B cell (primary cell): ENCODE results near the gene SERPINA4. TPM values are rescaled to one million over a fixed set of nuclear protein-coding genes. Genes with fewer than 3 reads are reported as not detected.

Source experiments
- ATAC-seq: fragments of 200-7000 bp; cut with Tn5 transposase; one replicate; pipeline ENCODE4 v1.10.0; 2021; ENCODE audit warnings: low read depth, mild to moderate bottlenecking, moderate number of reproducible peaks, moderate library complexity
- CTCF ChIA-PET: fragments of 350-600 bp; sonication (Branson Sonifier 250); formaldehyde crosslinking; loops from one replicate; lab custom pipeline; 2021; ENCODE audit warnings: antibody characterized with exemption, inconsistent platforms; lab: Charles Lee
- POLR2A ChIA-PET: fragments of 350-600 bp; sonication (Branson Sonifier 250); formaldehyde crosslinking; loops from one replicate; lab custom pipeline; 2021; ENCODE audit warnings: antibody characterized with exemption; lab: Charles Lee
- DNase-seq: peaks from one replicate; pipeline ENCODE4 v3.0.0; 2013
- H2AFZ ChIP-seq: 2 replicates; pipeline ENCODE4 v1.6.1; 2012; ENCODE audit warnings: mild to moderate bottlenecking, low read depth, low read length; ENCODE audit not compliant: insufficient read depth, poor library complexity, severe bottlenecking
- H3K27ac ChIP-seq, 2 donors: 1 replicate in 1 of 2; 2 replicates in 1 of 2; pipeline ENCODE4 v1.5.1; 2012 to 2013; ENCODE audit warnings: low read length in 2 of 2, mild to moderate bottlenecking in 2 of 2, moderate library complexity in 1 of 2
- H3K27me3 ChIP-seq, 4 experiments: fragments of 200-600 bp in 1 of 4; sonication (generic) in 1 of 4; replicated peaks in 1 of 4; 1 replicate in 2 of 4; 2 replicates in 2 of 4; pipeline versions ENCODE4 v1.6.1 to v1.7.0; 2013 to 2016; ENCODE audit warnings: low read length in 3 of 4, mild to moderate bottlenecking in 2 of 4, mixed read lengths in 1 of 4, moderate library complexity in 1 of 4; ENCODE audit not compliant: insufficient read depth in 4 of 4, control insufficient read depth in 3 of 4; ENCODE audit errors: control extremely low read depth in 1 of 4
- H3K36me3 ChIP-seq, 2 experiments: replicated peaks in 1 of 2; 1 replicate in 1 of 2; 2 replicates in 1 of 2; pipeline versions ENCODE4 v1.6.1 to v1.7.1; 2013; ENCODE audit warnings: low read length in 1 of 2; ENCODE audit not compliant: insufficient read depth in 2 of 2, control insufficient read depth in 1 of 2; ENCODE audit errors: control extremely low read depth in 1 of 2, extremely low read depth in 1 of 2
- H3K4me1 ChIP-seq, 2 donors: fragments of 200-600 bp in 1 of 2; sonication (generic) in 1 of 2; 1 replicate in 1 of 2; 2 replicates in 1 of 2; pipeline versions ENCODE4 v1.5.1 to v1.6.1; 2013 to 2017; ENCODE audit warnings: low read length in 2 of 2; ENCODE audit not compliant: control insufficient read depth in 2 of 2, insufficient read depth in 2 of 2
- H3K4me2 ChIP-seq: replicated peaks from 2 replicates; pipeline ENCODE3; 2012; ENCODE audit warnings: mild to moderate bottlenecking, low read depth, low read length; ENCODE audit not compliant: poor library complexity, severe bottlenecking
- H3K4me3 ChIP-seq, 5 experiments: fragments of 200-600 bp in 1 of 5; sonication (generic) in 1 of 5; 1 replicate in 3 of 5; 2 replicates in 2 of 5; pipeline versions ENCODE4 v1.5.1 to v1.7.0; 2011 to 2016; ENCODE audit warnings: low read length in 4 of 5, mild to moderate bottlenecking in 4 of 5, low read depth in 2 of 5, control low read depth in 1 of 5, moderate library complexity in 1 of 5; ENCODE audit not compliant: insufficient read depth in 1 of 5; ENCODE audit errors: control extremely low read depth in 1 of 5, extremely low read depth in 1 of 5
- H3K79me2 ChIP-seq: fragments of 200-600 bp; sonication (generic); one replicate; pipeline ENCODE4 v1.6.0; 2016; ENCODE audit warnings: low read length; ENCODE audit not compliant: control insufficient read depth, insufficient read depth
- H3K9ac ChIP-seq: fragments of 200-600 bp; sonication (generic); 2 replicates; pipeline ENCODE4 v1.6.1; 2017; ENCODE audit warnings: mild to moderate bottlenecking, low read length, moderate library complexity
- H3K9me3 ChIP-seq, 3 donors: one replicate each; pipeline versions ENCODE4 v1.6.1 to v1.7.1; 2013; ENCODE audit warnings: low read length in 2 of 3; ENCODE audit not compliant: control insufficient read depth in 2 of 3, insufficient read depth in 1 of 3; ENCODE audit errors: control extremely low read depth in 1 of 3
- H4K20me1 ChIP-seq: 2 replicates; pipeline ENCODE4 v1.6.0; 2012; ENCODE audit warnings: mild to moderate bottlenecking, low read length; ENCODE audit not compliant: insufficient read depth, control insufficient read depth, poor library complexity, severe bottlenecking
- H3K27ac Mint-ChIP-seq: one replicate; pipeline ENCODE4 v1.8.0; 2021; ENCODE audit warnings: mixed read lengths
- H3K27me3 Mint-ChIP-seq: one replicate; pipeline ENCODE4 v1.8.0; 2021; ENCODE audit warnings: mixed read lengths
- H3K4me1 Mint-ChIP-seq: one replicate; pipeline ENCODE4 v1.8.0; 2021; ENCODE audit warnings: mixed read lengths
- H3K4me3 Mint-ChIP-seq: one replicate; pipeline ENCODE4 v1.8.0; 2021; ENCODE audit warnings: mixed read lengths
- H3K9me3 Mint-ChIP-seq: one replicate; pipeline ENCODE4 v1.8.0; 2022; ENCODE audit warnings: mixed read lengths; ENCODE audit not compliant: insufficient read depth
- CTCF ChIP-seq: fragments of 200-600 bp; IDR thresholded peaks from one replicate; pipeline ENCODE4 v1.8.0; 2022; ENCODE audit warnings: antibody characterized with exemption, mild to moderate bottlenecking
- EZH2 ChIP-seq: IDR thresholded peaks from 2 replicates; pipeline ENCODE4 v1.6.1; 2012; ENCODE audit warnings: borderline replicate concordance, low read depth, mild to moderate bottlenecking, moderate library complexity, low read length; ENCODE audit not compliant: insufficient read depth, poor library complexity, severe bottlenecking
- WGBS: methylation state at CpG from one replicate; pipeline ENCODE4 v1.1.5; 2013; ENCODE audit warnings: missing lambda C conversion rate; ENCODE audit not compliant: insufficient coverage; 5-methylcytosine and 5-hydroxymethylcytosine counted together
- intact Hi-C: fragments of 100-400 bp; cut with micrococcal nuclease; formaldehyde crosslinking; loops from one replicate; pipeline ENCODE4 v1.10.0; 2022
- polyA plus RNA-seq: library from polyadenylated mRNA; depleted of rRNA; stranded (reverse); fragments of >200 nt; gene quantifications from 2 replicates; pipeline ENCODE4 v1.2.3, GENCODE V29; 2012
- total RNA-seq, 2 donors: library from RNA; stranded (reverse); fragments of 120-200 nt in 1 of 2; gene quantifications; 1 replicate in 1 of 2; 2 replicates in 1 of 2; pipeline versions ENCODE4 v1.2.3 to v1.2.4, GENCODE V29; 2013 to 2022

The SERPINA4 gene
- total and polyA plus RNA-seq, 2 donors (not counting 1 experiment from before 2014, with no cell fraction given) = not detected

- no CpG with 5 or more reads among the region's 5 CpGs for WGBS
- Mint-ChIP-seq H3K4me1 (no peaks in the 10 kb centered on the region), H3K27me3 (peaks cover 7% of the 10 kb centered on the region), H3K9me3 (peaks cover 5% of the 10 kb centered on the region), H3K4me3 (no peak overlapping the region), H3K27ac (no peak overlapping the region)
- no peak overlapping the region for H3K9ac ChIP-seq
- H4K20me1 ChIP-seq = no peaks in the 10 kb centered on the region
- CTCF ChIA-PET = no interaction called here
- no peak overlapping the region for H3K4me3 ChIP-seq
- H3K27me3 ChIP-seq = no peaks in the 10 kb centered on the region
- DNase-seq (no peak), ATAC-seq (no peak)
- no peaks in the 10 kb centered on the region for H3K4me1 ChIP-seq
- no peak overlapping the region for H3K4me2 ChIP-seq
- H3K79me2 ChIP-seq = no peaks in the 10 kb centered on the region
- peaks cover 0 to 35% (median 17%) of the 10 kb centered on the region in 3 donors for H3K9me3 ChIP-seq
- no peak overlapping the region for H2AFZ ChIP-seq
- H3K36me3 ChIP-seq = no peaks in the 10 kb centered on the region
- H3K27ac ChIP-seq = no peak overlapping the region
- intact Hi-C loops = no loop called here
- no peak for TF ChIP-seq CTCF
- POLR2A ChIA-PET = no interaction called here
These were observed 56.2 kb downstream of the SERPINA4 start for GRCh38 chr14:94617366-94617941.

- Mint-ChIP-seq H3K27ac (no peak overlapping the region), H3K4me3 (no peak overlapping the region), H3K4me1 (no peaks in the 10 kb centered on the region), H3K27me3 (peaks cover 7% of the 10 kb centered on the region), H3K9me3 (peaks cover 5% of the 10 kb centered on the region)
- Histone ChIP-seq H3K27ac (no peak overlapping the region), H3K9ac (no peak overlapping the region), H3K9me3 (peaks cover 0 to 35% (median 17%) of the 10 kb centered on the region in 3 donors), H2AFZ (no peak overlapping the region), H3K4me1 (no peaks in the 10 kb centered on the region), H3K4me2 (no peak overlapping the region), H3K27me3 (no peaks in the 10 kb centered on the region), H3K4me3 (no peak overlapping the region), H3K36me3 (no peaks in the 10 kb centered on the region), H3K79me2 (no peaks in the 10 kb centered on the region), H4K20me1 (no peaks in the 10 kb centered on the region)
- intact Hi-C loops = no loop called here
- DNase-seq (no peak), ATAC-seq (no peak)
- WGBS = 100% methylated on average over 1 of the region's 3 CpGs
- ChIA-PET POLR2A (no interaction called here), CTCF (no interaction called here)
- TF ChIP-seq CTCF = no peak
- no peak for TF ChIP-seq EZH2
These were observed 57.0 kb downstream of the SERPINA4 start for GRCh38 chr14:94617988-94618822.
